ENCODE results near the gene OBI1. TPM values are rescaled to one million over a fixed set of nuclear protein-coding genes. Genes with fewer than 3 reads are reported as not detected.

Gene OBI1
- polyA plus RNA-seq, 3 donors: 2.0 to 5.2 (median 3.5) TPM

DNA sequence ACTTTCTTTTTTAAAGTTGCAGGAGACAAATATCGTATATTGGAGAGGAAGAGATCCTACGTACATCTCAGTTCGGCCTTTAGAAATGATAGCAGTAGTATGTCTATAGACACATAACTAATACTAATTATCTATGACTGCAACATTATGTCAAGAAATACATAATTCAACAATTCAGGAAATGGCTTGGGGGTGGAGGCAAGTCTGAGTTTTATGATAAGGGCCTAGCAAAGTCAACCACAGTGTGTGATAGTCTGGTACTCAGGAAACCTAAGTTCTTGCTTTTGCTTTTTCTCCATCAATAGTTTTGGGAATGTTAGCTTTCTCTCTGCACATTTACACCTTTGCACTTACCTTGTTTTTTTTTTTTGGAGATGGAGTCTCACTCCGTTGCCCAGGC lies 27.5 kb upstream of the OBI1 start:
- no peaks in the 10 kb centered on the region for H3K4me1 Mint-ChIP-seq
- TF ChIP-seq CTCF (IDR thresholded peaks at IDR 0.05): no peak
- Histone ChIP-seq H4K20me1 (ENCODE audit: insufficient read depth, low read length) (no peaks in the 10 kb centered on the region), H3K36me3 (replicated peaks in 1 of 2; ENCODE audit: control insufficient read depth in 1 of 2, insufficient read depth in 2 of 2, low read length in 2 of 2) (no peaks in the 10 kb centered on the region), H3K4me1 (ENCODE audit: control insufficient read depth in 1 of 2, insufficient read depth in 2 of 2, low read length in 2 of 2) (no peaks in the 10 kb centered on the region), H3K27ac (ENCODE audit: low read depth in 1 of 2, low read length in 2 of 2) (no peak overlapping the region), H3K79me2 (ENCODE audit: insufficient read depth, low read length) (no peaks in the 10 kb centered on the region), H3K27me3 (ENCODE audit: control insufficient read depth in 2 of 2, insufficient read depth in 2 of 2, low read length in 2 of 2) (peaks cover 0 to 2% of the 10 kb centered on the region in 2 donors), H3K4me3 (replicated peaks in 1 of 3; ENCODE audit: low read depth in 2 of 3, low read length in 3 of 3) (no peak overlapping the region), H3K9me3 (replicated peaks in 1 of 2; ENCODE audit: control insufficient read depth in 1 of 2, insufficient read depth in 1 of 2, low read length in 2 of 2) (peaks cover 0 to 5% of the 10 kb centered on the region in 2 donors), H3K9ac (ENCODE audit: insufficient read depth, low read length, poor library complexity, severe bottlenecking) (no peak overlapping the region), H3K4me2 (replicated peaks; ENCODE audit: extremely low read depth, low read length, poor library complexity, severe bottlenecking) (no peak overlapping the region), H2AFZ (ENCODE audit: insufficient read depth, low read depth, low read length, poor library complexity, severe bottlenecking) (no peak overlapping the region)
- no peak for DNase-seq
- peaks cover 0 to 15% (median 4%) of the 10 kb centered on the region in 7 donors for H3K9me3 Mint-ChIP-seq
- no peak overlapping the region for H3K27ac Mint-ChIP-seq
- no CpG with 5 or more reads among the region's 4 CpGs for WGBS (ENCODE audit: insufficient coverage)
- intact Hi-C loops (cut with micrococcal nuclease): no loop called here
- no peaks in the 10 kb centered on the region for H3K36me3 Mint-ChIP-seq
- no peak overlapping the region for H3K4me3 Mint-ChIP-seq
- peaks cover under 1 to 5% (median 2%) of the 10 kb centered on the region in 3 donors for H3K27me3 Mint-ChIP-seq (ENCODE audit: low read depth in 3 of 3)

DNA sequence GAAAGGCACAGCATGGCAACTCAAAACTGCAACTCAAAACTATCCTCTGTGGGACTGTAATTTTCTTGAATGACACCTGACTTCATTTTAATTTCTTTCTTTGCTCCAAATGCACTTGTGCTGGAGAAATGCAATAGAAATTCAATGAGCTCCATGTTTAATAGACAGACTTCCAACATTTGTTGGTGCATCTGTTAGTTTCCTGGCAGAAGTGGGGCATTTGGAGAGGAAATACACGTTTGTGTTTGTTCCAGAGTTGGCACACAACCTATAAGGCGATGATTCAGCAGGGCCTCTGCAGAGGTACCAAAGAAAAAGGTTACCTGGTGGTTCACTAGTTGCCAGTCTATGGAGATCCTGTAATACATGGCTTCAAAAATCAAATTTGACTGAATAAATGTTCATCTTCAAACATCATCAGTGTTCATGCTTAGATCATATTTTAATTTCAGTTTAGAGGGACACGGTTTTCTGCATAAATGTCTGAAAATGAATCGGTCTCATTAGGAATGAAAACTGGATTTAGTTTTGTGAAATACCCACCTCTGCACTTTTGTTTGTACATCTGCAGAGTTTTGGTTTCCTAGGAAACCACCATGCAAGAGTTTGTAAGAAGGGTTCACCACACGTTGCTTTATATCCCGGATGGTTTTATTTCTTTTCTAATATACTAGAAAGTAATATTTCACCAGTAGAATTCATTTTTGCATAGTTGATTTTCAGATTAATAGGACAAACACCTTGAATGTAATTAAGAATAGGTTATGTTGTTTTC lies 21.8 kb upstream of the OBI1 start:
- no peak overlapping the region for H3K4me2 ChIP-seq (replicated peaks; ENCODE audit: extremely low read depth, low read length, poor library complexity, severe bottlenecking)
- H3K27ac ChIP-seq (ENCODE audit: low read depth in 1 of 2, low read length in 2 of 2): no peak overlapping the region
- no peaks in the 10 kb centered on the region for H4K20me1 ChIP-seq (ENCODE audit: insufficient read depth, low read length)
- Mint-ChIP-seq H3K4me3 (no peak overlapping the region), H3K9me3 (peaks cover 0 to 17% (median 4%) of the 10 kb centered on the region in 7 donors), H3K4me1 (no peaks in the 10 kb centered on the region), H3K36me3 (no peaks in the 10 kb centered on the region), H3K27me3 (ENCODE audit: low read depth in 3 of 3) (peaks cover 0 to 2% (median 2%) of the 10 kb centered on the region in 3 donors), H3K27ac (no peak overlapping the region)
- no peak overlapping the region for H3K9ac ChIP-seq (ENCODE audit: insufficient read depth, low read length, poor library complexity, severe bottlenecking)
- no peak overlapping the region for H3K4me3 ChIP-seq (replicated peaks in 1 of 3; ENCODE audit: low read depth in 2 of 3, low read length in 3 of 3)
- H3K4me1 ChIP-seq (ENCODE audit: control insufficient read depth in 1 of 2, insufficient read depth in 2 of 2, low read length in 2 of 2): no peaks in the 10 kb centered on the region
- H2AFZ ChIP-seq (ENCODE audit: insufficient read depth, low read depth, low read length, poor library complexity, severe bottlenecking): no peak overlapping the region
- intact Hi-C loops (cut with micrococcal nuclease): no loop called here
- no peak for DNase-seq
- 42% methylated on average over 2 of the region's 6 CpGs for WGBS (ENCODE audit: insufficient coverage)
- no peaks in the 10 kb centered on the region for H3K79me2 ChIP-seq (ENCODE audit: insufficient read depth, low read length)
- TF ChIP-seq CTCF (IDR thresholded peaks at IDR 0.05): no peak
- H3K9me3 ChIP-seq (replicated peaks in 1 of 2; ENCODE audit: control insufficient read depth in 1 of 2, insufficient read depth in 1 of 2, low read length in 2 of 2): peaks cover 0 to 5% of the 10 kb centered on the region in 2 donors
- no peaks in the 10 kb centered on the region for H3K36me3 ChIP-seq (replicated peaks in 1 of 2; ENCODE audit: control insufficient read depth in 1 of 2, insufficient read depth in 2 of 2, low read length in 2 of 2)
- H3K27me3 ChIP-seq (ENCODE audit: control insufficient read depth in 2 of 2, insufficient read depth in 2 of 2, low read length in 2 of 2): no peaks in the 10 kb centered on the region

Measured in CD14-positive monocyte (primary cell).